HG03520 (cell line): ENCODE results near the gene TPX2.

Experiments used
- ATAC-seq: cut with Tn5 transposase; IDR thresholded peaks from one replicate; pipeline ENCODE4 v1.9.1; 2021; ENCODE audit warnings: mild to moderate bottlenecking, moderate library complexity; ENCODE audit not compliant: unreplicated experiment

Gene TPX2

DNA sequence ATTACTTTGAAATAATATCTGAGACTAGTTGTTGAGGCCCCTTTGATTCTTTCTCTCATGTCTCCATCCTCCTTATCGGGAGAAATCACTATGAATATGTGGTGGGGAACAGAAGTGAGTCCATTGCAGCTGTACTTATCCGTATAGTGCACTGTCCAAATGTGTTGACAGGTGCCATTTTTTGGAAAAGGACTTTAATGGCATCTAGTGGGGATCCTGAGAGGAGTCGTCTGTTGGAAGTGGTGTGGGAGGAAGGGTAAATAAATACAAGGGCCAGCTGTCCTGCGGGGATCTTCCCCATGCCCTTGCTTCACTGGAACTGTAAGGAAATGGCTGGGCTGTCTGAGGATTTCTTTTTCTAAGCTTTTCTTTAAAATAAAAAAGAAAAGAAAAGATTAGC is 19.4 kb downstream of the TPX2 start:
- ATAC-seq, result no peak

DNA sequence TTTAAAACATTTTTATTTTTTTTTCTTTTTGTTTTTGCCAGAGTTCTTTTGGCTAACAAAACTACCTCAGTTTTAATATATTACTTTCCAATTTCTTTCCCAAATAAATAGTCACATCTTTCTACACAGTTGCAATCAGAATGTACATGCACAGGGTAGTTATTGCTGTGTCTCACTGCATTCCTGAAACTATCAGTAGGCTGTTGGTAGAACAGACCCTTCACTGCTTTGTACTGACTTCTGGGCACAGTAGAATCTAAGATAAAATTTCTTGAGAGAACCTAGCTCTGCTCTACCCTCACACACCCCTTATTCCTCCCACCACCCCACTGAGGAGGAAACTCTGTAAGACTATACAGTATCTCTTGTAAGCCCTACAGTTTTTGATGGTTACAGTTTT is 19.9 kb downstream of the TPX2 start:
- no peak for ATAC-seq

DNA sequence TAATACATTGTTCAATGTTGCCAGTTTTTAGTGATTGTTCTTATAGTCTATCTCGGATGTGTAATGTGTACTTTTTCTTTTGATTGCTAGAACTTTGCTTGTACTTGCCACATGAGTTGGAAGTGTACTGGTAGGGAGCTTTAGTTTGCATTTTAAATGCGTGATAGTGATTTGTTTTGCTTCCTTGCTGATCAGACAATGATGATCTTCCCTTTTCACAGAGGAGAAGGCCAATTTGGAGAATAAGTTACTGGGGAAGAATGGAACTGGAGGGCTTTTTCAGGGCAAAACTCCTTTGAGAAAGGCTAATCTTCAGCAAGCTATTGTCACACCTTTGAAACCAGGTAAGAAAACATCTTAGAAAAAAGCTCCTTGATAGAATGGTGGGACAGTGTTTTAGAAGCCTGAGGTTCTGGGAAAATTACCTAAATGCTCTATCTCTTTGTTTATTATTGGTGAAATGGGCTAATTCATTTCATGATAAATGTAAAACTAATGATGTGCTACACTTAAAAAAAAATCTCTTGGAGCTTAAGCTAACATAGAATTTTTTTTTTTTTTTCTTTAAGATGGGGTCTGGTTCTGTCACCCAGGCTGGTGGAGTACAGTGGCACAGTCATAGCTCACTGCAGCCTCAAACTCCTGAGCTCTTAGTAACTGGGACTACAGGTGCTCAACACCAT is 20.9 kb downstream of the TPX2 start:
- ATAC-seq, result no peak

DNA sequence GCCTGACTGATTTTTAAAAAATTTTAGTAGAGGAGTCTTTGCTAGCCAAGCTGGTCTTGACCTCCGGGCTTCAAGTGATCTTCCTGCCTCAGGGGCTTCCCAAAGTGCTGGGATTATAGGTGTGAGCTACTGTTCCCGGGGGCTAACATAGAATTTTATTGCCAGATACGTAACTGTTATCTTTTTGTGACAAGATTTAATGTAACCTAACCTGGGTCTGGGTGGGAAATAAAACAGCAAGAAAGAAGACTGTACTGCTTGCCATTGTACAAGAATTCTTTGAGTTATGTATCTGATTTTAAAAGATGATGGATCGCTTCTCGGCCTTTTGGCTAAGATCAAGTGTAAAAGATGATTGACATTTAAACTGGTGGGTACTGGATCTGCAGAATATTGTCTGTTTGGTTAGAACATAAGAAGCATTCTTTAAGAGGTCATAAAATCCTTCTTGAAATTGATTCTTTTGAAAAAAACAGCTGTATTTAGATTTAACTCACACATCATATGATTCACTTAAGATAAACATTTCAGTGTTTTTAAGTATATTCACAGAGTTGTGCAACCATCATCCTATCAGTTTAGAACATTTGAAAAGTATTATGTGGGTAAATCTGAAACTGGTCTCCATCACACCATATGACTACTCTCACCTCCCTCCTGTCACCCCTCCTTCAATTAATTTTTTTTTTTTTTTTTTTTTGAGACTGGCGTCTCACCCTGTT is 21.6 kb downstream of the TPX2 start:
- ATAC-seq, result no peak

DNA sequence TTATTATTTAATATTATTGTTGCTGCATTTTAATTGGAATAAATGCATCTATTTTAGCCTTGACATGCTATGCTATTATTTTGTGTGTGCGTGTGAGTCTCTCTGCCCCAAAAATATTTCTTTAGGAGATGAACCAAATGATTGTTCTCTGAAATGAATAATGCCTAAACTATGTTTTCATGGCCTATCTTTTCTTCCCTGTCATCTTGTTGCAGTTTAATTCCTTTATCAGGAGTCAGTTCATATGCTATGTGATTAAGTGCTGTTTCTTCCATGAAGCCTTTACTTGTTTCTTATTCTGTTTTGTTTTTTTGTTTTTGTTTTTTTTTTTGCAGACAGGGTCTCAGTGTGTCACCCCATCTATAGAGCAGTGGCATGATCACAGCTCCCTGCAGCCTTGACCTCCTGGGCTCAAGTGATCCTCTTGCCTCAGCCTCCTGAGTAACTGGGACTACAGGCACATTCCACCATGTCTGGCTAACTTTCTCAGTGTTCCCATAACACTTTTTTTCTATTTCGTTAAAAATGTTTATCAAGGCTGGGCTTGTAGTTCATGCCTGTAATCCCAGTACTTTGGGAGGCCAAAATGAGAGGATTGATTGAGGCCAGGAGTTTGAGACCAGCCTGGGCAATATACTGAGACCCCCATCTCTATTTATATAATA is 25.7 kb downstream of the TPX2 start:
- no peak for ATAC-seq

DNA sequence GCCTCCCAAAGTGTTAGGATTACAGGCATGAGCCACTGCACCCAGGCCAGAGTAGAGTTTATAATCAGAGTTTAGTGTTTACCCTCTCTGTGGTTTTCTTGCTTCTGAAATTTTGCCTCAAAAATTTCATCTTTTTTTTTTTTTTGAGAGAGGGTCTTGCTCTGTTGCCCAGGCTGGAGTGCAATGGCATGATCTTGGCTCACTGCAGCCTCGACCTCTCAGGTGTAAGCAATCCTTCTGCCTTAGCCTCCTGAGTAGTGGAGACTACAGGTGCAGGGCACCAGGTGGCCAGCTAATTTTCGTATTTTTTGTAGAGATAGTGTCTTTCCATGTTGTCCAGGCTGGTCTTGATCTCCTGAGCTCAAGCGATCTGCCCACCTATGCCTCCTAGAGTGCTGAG is 28.7 kb downstream of the TPX2 start:
- ATAC-seq, result no peak

DNA sequence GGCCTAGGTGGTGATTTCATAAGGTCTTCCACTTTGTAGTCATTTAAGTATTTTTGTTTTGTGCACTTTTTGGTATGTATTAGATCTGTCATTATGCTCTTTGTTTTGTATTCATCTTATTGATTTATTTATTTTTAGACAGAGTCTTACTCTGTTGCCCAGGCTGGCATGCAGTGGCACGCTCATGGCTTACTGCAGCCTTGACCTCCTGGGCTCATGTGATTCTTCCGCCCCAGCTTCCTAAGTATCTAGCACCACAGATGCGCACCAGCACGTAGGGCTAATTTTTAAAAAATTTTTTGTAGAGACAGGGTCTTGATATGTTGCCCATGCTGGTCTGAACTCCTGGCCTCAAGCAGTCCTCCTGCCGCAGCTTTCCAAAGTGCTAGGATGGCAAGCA is 30.6 kb downstream of the TPX2 start:
- ATAC-seq, result no peak

DNA sequence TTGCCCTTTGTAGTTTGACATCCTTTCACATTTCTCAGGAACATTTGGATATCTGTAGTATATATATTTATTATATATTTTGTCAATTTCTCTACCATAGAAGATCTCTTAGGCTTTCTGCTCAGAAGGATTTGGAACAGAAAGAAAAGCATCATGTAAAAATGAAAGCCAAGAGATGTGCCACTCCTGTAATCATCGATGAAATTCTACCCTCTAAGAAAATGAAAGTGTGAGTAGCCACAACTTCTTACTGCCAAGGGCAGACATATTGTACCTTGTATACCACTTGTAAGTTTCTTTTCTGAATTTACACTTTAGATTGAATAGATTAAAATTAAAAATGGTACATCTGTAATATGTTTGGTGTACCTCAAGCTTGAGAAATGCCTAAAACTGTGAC is 31.2 kb downstream of the TPX2 start:
- no peak for ATAC-seq

DNA sequence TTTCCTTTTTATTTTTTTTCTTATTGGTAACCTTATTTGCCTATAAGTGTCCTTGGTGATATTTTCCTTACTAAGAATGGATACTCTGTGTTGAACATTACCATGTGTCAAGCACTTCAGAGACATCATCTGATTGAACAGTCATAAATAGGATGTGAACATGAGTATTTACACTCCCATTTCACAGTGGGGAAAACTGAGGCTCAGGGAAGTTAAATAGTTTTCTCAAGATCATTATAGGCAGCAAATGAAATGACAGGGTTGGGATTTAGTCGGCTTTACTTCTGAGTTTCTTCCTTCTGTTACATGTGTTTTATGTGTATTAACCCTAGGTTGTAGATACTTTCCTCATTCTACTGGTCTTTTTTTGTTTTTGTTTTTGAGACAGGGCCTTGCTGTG is 35.3 kb downstream of the TPX2 start:
- ATAC-seq, result no peak

DNA sequence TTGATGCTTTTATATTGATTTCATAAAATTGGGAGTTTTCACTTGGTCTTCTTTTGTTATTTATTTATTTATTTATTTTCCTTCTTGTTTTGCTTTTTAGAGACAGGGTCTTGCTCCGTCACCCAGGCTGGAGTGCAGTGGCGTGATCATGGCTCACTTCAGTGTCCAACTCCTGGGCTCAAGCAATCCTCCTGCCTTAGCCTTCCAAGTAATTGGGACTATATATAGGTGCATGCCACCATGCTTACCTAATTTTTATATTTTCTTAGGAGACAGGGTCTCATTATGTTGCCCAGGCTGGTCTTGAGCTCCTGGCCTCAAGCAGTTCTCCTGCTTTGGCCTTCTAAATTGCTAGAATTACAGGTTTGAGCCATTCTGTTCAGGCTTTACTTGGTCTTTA is 41.7 kb downstream of the TPX2 start:
- ATAC-seq, result no peak

DNA sequence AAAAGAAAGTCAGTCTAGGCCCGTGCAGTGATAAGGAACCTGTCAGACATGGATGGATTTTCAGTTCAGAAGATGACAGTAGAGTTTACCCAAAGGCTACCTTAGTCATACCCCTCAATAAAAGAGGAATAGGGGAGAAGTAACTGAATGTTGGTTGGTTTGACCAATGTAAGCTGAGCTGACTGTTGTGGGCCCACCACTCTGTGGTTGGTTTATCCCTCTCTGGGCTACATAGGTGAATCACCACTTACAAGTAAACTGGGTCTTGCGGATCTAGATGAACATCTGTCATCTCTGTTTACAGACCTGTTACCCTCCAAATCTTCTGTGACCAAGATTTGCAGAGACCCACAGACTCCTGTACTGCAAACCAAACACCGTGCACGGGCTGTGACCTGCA is 42.9 kb downstream of the TPX2 start:
- ATAC-seq, result no peak

DNA sequence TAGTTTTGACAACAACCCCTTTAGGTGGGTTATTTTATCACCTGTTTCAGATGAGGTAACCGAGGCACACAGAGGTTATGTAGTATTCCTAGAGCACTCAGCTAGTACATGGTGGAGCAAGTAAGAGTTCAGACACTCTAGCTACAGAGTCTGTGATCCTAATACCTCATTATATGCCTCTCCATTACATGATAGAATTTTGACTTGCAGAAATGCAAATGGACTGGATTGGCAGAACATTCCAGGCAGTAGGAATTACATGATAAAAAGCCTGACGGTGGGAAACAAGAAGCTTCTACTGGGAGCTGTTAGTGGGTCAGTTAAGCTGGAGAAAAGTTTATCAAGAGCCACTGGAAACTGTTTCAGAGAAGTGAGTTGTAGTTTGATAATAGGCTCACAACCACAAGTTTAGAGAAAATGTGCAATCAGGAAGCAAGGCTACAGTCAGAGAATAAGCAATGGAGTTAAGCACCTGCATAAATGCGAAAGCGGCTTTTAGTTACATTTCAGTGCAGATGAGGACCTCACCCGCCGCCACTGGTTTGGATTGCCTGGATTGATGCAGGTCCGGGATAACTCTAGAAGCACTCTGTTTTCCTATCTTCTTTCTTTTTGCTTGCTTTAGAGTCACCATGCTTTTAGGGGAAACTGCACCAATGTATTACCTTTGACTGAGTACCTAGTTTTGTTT is 45.4 kb downstream of the TPX2 start:
- ATAC-seq, result no peak

DNA sequence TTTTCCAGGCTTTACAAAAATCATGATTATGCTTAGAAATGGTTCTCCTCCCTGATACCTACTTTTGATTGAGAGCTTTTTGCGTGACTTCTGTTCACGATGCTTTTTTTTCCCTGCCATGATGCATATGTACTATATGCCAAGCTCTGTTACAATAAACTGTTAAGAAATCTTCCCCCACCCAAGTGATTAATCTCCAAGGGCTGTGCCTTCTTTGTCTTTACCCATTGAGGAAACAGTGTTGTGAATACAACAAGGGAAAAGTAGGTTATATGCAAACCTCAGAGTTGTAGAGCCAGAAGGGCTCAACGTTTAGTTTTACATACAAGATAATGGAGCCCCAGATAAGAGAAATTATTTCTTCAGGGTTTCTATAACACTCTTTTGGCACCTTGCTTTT is 46.0 kb downstream of the TPX2 start:
- no peak for ATAC-seq

DNA sequence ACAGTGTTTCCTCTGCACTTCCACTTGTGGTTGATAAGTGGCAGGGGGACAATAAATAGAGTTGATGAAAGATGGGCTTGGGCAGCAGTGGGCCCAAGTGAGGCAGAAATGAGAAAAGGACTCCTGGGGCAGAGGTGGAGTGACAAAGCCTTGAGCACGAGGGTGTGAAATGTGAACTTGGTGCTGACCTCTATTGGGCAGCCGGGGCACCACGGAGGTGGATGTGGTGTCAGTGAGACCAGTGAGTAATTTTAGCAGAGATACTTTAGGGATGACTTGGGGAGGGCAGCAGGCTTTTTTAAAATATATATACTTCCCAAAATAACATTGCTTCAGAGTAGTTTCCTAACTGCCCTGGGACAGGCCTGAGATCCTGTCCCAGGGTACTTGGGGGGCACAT is 49.5 kb downstream of the TPX2 start:
- no peak for ATAC-seq

DNA sequence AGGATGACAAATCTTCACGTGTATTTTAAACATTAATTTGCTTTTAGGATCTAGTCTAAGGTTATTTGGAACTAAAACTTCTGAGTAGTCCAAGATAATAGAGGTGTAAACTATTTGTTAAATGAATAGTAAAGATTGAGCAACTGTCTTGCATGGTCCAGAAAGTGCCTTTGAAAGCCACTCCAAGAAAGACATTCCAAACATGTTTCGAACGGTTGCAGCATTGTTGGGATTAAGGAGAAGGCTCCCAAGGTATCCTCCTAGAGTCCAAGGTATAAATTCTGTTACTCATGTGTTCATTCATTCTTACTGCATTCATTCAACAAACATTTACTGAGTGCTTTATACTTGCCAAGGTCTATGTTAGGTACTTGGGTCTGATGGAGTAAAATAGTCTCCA is 51.3 kb downstream of the TPX2 start:
- ATAC-seq, result no peak

DNA sequence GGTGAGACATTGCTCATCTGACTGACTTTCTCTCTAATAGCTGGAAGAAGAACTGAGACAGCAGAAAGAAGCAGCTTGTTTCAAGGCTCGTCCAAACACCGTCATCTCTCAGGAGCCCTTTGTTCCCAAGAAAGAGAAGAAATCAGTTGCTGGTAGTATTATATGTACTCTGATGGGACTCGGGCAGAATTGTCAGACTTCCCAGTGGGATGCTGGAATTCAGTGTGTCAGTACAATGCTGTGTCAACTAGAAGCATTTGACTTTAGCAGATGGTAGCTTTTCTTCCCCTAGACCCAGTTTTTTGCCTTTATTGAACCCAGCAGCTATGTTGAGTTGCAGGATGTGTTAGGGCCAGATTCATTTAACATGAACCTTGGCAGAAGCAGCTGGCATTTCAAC is 58.3 kb downstream of the TPX2 start:
- no peak for ATAC-seq

DNA sequence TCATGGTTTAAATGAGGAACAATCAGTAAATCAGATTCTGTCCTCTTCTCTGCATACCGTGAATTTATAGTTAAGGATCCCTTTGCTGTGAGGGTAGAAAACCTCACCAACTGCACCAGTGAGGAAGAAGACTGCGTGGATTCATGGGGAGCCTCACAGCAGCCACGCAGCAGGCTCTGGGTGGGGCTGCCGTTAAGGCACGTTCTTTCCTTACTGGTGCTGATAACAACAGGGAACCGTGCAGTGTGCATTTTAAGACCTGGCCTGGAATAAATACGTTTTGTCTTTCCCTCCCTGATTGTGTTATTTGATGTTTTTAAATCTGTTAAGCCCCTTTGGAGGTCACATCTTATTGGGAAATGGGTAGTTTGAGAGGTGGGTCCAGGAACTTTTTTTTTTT is 62.4 kb downstream of the TPX2 start:
- ATAC-seq, result no peak

DNA sequence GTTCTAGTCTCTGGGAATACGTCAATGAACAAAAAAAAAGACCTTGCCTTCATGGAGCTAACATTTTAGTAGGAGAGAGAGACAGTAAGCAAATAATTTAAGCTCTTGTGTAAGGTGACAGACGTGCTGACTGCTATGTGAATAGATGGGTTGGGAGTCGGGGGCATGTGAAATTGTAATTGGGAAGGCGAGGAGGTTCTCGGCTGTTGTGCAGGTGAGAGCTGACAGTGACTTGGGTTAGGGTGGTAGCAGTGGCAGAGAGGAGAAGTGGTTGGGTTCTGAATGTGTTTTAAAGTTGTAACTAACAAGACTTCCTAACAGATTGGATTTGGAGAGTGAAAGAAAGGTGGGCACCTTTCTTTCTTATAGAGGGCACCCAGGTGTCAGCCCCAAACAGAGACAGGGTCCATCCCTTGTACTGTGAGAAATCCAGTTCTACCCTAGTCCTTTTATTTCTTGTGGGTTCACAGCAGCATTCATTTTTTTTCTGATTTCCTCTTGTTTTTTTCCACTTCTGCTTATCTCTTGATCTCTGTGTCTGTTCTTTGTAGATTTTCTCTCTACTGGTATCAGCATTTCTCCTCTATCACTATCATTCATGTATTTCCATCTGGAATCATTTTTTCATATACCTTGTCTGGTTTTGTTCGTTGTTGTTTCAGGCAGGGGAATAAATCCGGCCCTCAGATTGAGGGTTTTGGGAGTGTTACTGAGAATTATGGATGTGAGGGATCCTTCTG is 64.6 kb downstream of the TPX2 start:
- no peak for ATAC-seq

DNA sequence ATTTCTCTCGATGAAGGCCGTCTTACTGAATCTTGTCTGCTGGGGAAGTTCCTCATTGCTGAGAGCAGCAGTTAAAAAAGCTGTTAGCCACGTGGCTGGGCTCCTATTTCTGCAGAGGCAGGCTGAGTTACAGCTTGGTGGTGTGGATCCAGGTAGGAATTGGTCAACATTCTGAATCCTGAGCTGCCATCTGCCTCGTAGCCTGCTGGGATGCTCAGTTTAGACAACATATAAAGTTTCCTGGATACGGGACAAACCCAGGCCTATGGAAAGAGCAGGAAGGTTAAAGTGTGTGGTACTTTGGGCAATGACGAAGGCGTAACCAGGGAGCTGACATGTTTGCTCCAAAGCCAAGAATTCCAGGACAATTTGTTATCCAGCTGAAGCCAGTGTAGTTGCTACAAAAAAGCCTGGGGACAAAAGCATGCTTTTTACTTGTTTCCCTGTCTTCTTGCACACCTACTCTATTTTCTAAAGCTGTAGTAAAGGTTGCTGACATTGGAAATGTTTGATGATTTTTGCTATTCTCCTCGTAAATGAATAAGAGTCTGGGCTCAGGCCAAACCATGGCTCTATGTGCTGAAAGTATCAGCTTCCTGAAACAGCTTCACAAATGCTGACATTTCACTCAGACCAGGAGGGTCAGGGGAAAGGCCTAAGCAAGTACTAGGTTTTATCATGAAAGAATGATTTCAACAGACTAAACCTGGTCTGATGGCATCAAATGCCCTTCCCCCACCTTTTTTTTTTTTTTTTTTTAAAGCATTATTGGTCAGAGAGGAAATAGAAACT is 67.7 kb downstream of the TPX2 start:
- no peak for ATAC-seq

DNA sequence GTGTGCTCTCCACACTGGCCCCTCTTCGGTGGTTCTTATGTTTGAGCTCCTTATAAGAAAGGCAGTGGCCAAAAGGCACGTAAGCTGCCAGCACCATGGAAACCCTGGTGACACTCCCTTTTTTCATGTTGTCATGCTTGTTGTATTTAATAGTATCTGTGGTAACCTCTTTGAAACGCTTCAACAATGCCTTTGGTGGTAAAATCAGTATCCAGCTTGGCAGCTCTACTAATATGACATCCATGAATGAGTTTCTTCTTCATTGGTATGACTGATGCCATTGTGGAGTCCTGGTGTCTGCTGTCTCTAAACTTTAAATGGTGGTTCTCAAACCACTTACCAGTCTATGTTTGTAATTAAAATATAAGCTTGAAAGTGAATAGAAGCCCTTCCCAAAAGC is 69.4 kb downstream of the TPX2 start:
- no peak for ATAC-seq
